H1 (cell line): ENCODE data around the gene SMARCB1. TPM values are rescaled to one million over a fixed set of nuclear protein-coding genes. Genes with fewer than 3 reads are reported as not detected.

Experiments used
- ASH2L ChIP-seq: fragments of 200-600, 300-600 bp; sonication (generic); IDR thresholded peaks from one replicate; pipeline ENCODE4 v1.7.1; 2017; ENCODE audit warnings: low read length
- CBX5 ChIP-seq: fragments of 300-800, 300-1000 bp; sonication (generic); IDR thresholded peaks from 2 replicates; pipeline ENCODE4 v1.7.1; 2016; ENCODE audit warnings: antibody characterized with exemption, low read length, low read depth
- EP300 ChIP-seq, 2 experiments: IDR thresholded peaks; 1 replicate in 1 of 2; 2 replicates in 1 of 2; pipeline ENCODE4 v1.6.1; 2011 to 2012; ENCODE audit warnings: low read depth in 2 of 2, low read length in 2 of 2, mild to moderate bottlenecking in 2 of 2, borderline replicate concordance in 1 of 2, inconsistent platforms in 1 of 2, moderate library complexity in 1 of 2
- GTF2F1 ChIP-seq: IDR thresholded peaks from 2 replicates; pipeline ENCODE4 v1.6.1; 2012; ENCODE audit warnings: low read depth, low read length, improper control_type of control experiment, borderline replicate concordance
- MAFK ChIP-seq: IDR thresholded peaks from 2 replicates; pipeline ENCODE4 v1.6.1; 2012; ENCODE audit warnings: low read depth, mild to moderate bottlenecking, improper control_type of control experiment, low read length
- NRF1 ChIP-seq: IDR thresholded peaks from 2 replicates; pipeline ENCODE4 v1.6.1; 2011; ENCODE audit warnings: mild to moderate bottlenecking, low read depth, low read length, improper control_type of control experiment
- RAD21 ChIP-seq, 2 experiments: IDR thresholded peaks in 1 of 2; conservative IDR thresholded peaks in 1 of 2; 2 replicates each; pipeline ENCODE4 v1.6.1; 2011; ENCODE audit warnings: low read depth in 2 of 2, low read length in 2 of 2, improper control_type of control experiment in 1 of 2, inconsistent platforms in 1 of 2, mild to moderate bottlenecking in 1 of 2, moderate library complexity in 1 of 2
- polyA plus RNA-seq, 7 experiments: library from polyadenylated mRNA; depleted of rRNA in 3 of 7; stranded (reverse) in 5 of 7; unstranded in 2 of 7; fragments of >200 nt in 5 of 7; fragments of 200-250 nt in 2 of 7; gene quantifications; 1 replicate in 5 of 7; 2 replicates in 1 of 7; 4 replicates in 1 of 7; pipeline versions ENCODE4 v1.2.1 to v1.2.3, GENCODE V29; 2011 to 2013; ENCODE audit warnings: missing spikeins in 2 of 7, mixed read lengths in 2 of 7
- total RNA-seq: library from RNA; stranded (reverse); fragmentation: NEBNext Ultra II Directional; extraction: Animal tissue kit (Norgen Biotek cat#: 25700); gene quantifications from 2 replicates; pipeline ENCODE4 v1.2.1, GENCODE V29; 2021
- TF ChIP-seq, protein P1 (sequence below): fragments of 300-600 bp; sonication (generic); IDR thresholded peaks from 2 replicates; pipeline ENCODE4 v1.7.1; 2012; ENCODE audit warnings: low read length, moderate library complexity, mild to moderate bottlenecking, inconsistent platforms; ENCODE audit not compliant: insufficient replicate concordance

The SMARCB1 gene
- total and polyA plus RNA-seq, 2 of the 8 experiments (the other 6 are each of a cell fraction or from before 2014, with no cell fraction given) = 116 to 145 TPM

DNA sequence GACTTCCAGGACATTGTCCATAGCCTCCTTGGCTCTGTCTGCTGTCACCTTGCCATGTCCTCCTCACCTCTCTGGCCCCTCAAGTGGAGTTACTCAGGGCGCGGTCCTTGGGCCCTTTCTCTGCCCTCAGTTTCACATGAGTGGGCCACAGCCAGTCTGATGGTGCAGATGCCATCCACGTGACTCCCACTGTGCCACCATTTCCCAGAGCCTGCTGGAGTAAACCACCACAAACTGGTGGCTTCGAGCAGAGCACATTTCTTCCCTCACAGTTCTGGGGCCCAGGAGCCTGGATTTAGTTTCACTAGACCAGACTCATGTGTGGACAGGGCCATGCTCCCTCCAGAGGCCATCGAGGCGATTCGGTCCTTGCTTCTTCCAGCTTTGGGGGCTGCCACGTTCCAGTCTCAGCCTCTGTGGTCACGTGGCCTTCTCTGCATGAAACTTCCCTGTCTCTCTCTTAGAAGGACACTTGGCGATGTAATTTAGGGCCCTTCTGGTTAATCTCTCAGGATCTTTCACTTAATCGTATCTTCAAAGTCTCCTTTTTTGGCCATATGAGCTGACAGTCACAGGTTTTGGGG lies 14.6 kb downstream of the SMARCB1 start (continued):
- TF ChIP-seq, protein P1, sequence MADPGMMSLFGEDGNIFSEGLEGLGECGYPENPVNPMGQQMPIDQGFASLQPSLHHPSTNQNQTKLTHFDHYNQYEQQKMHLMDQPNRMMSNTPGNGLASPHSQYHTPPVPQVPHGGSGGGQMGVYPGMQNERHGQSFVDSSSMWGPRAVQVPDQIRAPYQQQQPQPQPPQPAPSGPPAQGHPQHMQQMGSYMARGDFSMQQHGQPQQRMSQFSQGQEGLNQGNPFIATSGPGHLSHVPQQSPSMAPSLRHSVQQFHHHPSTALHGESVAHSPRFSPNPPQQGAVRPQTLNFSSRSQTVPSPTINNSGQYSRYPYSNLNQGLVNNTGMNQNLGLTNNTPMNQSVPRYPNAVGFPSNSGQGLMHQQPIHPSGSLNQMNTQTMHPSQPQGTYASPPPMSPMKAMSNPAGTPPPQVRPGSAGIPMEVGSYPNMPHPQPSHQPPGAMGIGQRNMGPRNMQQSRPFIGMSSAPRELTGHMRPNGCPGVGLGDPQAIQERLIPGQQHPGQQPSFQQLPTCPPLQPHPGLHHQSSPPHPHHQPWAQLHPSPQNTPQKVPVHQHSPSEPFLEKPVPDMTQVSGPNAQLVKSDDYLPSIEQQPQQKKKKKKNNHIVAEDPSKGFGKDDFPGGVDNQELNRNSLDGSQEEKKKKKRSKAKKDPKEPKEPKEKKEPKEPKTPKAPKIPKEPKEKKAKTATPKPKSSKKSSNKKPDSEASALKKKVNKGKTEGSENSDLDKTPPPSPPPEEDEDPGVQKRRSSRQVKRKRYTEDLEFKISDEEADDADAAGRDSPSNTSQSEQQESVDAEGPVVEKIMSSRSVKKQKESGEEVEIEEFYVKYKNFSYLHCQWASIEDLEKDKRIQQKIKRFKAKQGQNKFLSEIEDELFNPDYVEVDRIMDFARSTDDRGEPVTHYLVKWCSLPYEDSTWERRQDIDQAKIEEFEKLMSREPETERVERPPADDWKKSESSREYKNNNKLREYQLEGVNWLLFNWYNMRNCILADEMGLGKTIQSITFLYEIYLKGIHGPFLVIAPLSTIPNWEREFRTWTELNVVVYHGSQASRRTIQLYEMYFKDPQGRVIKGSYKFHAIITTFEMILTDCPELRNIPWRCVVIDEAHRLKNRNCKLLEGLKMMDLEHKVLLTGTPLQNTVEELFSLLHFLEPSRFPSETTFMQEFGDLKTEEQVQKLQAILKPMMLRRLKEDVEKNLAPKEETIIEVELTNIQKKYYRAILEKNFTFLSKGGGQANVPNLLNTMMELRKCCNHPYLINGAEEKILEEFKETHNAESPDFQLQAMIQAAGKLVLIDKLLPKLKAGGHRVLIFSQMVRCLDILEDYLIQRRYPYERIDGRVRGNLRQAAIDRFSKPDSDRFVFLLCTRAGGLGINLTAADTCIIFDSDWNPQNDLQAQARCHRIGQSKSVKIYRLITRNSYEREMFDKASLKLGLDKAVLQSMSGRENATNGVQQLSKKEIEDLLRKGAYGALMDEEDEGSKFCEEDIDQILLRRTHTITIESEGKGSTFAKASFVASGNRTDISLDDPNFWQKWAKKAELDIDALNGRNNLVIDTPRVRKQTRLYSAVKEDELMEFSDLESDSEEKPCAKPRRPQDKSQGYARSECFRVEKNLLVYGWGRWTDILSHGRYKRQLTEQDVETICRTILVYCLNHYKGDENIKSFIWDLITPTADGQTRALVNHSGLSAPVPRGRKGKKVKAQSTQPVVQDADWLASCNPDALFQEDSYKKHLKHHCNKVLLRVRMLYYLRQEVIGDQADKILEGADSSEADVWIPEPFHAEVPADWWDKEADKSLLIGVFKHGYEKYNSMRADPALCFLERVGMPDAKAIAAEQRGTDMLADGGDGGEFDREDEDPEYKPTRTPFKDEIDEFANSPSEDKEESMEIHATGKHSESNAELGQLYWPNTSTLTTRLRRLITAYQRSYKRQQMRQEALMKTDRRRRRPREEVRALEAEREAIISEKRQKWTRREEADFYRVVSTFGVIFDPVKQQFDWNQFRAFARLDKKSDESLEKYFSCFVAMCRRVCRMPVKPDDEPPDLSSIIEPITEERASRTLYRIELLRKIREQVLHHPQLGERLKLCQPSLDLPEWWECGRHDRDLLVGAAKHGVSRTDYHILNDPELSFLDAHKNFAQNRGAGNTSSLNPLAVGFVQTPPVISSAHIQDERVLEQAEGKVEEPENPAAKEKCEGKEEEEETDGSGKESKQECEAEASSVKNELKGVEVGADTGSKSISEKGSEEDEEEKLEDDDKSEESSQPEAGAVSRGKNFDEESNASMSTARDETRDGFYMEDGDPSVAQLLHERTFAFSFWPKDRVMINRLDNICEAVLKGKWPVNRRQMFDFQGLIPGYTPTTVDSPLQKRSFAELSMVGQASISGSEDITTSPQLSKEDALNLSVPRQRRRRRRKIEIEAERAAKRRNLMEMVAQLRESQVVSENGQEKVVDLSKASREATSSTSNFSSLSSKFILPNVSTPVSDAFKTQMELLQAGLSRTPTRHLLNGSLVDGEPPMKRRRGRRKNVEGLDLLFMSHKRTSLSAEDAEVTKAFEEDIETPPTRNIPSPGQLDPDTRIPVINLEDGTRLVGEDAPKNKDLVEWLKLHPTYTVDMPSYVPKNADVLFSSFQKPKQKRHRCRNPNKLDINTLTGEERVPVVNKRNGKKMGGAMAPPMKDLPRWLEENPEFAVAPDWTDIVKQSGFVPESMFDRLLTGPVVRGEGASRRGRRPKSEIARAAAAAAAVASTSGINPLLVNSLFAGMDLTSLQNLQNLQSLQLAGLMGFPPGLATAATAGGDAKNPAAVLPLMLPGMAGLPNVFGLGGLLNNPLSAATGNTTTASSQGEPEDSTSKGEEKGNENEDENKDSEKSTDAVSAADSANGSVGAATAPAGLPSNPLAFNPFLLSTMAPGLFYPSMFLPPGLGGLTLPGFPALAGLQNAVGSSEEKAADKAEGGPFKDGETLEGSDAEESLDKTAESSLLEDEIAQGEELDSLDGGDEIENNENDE = no peak
- no peak for TF ChIP-seq RAD21 (IDR thresholded peaks at IDR 0.05 in 1 of 2, conservative IDR thresholded peaks at IDR 0.05 in 1 of 2; ENCODE audit: low read depth in 2 of 2, low read length in 2 of 2)
- no peak for TF ChIP-seq EP300 (IDR thresholded peaks at IDR 0.05; ENCODE audit: borderline replicate concordance in 1 of 2, low read depth in 2 of 2, low read length in 2 of 2)
- no peak for TF ChIP-seq ASH2L
- no peak for TF ChIP-seq CBX5
- no peak for TF ChIP-seq GTF2F1
- no peak for TF ChIP-seq MAFK
- TF ChIP-seq NRF1 = no peak
